Measurements from ENCODE around the gene ALPG.
"Not testable (repeated sequence)": the region's sequence is repeated elsewhere in the genome, so short reads cannot be mapped to it uniquely, and the experiment has no call there.

GRCh38 chr2:232394431-232394830 is 12.2 kb upstream of the ALPG start:
- not testable (repeated sequence) for TF ChIP-seq EZH2 (IDR thresholded peaks at IDR 0.05; ENCODE audit: insufficient read depth, poor library complexity, severe bottlenecking); EZH2phosphoT487 (IDR thresholded peaks at IDR 0.05; ENCODE audit: insufficient read depth, low read depth)

Data from GM23248 (cell line).